HepG2 (cell line): Measurements from ENCODE around the gene ITGA7. TPM values are rescaled to one million over a fixed set of nuclear protein-coding genes. Genes with fewer than 3 reads are reported as not detected.

Source experiments
- ARNTL ChIP-seq: sonication (generic); formaldehyde crosslinking; IDR thresholded peaks from 2 replicates; pipeline ENCODE4 v1.4.0; 2020; ENCODE audit warnings: mild to moderate bottlenecking, missing genetic modification reagents
- EED ChIP-seq: sonication (generic); formaldehyde crosslinking; IDR thresholded peaks from 2 replicates; pipeline ENCODE4 v1.5.0; 2020; ENCODE audit warnings: mild to moderate bottlenecking, missing genetic modification reagents
- EHMT2 ChIP-seq: fragments of 200-600 bp; sonication (generic); IDR thresholded peaks from 2 replicates; pipeline ENCODE4 v1.7.0; 2017; ENCODE audit warnings: antibody characterized with exemption, low read depth, low read length, borderline replicate concordance
- HNRNPL ChIP-seq: fragments of 200-400 bp; formaldehyde crosslinking; IDR thresholded peaks from 2 replicates; pipeline ENCODE4 v1.6.1; 2017; ENCODE audit warnings: mild to moderate bottlenecking, low read depth, low read length
- IKZF4 ChIP-seq: sonication (generic); formaldehyde crosslinking; IDR thresholded peaks from 2 replicates; pipeline ENCODE4 v1.5.1; 2020; ENCODE audit warnings: borderline replicate concordance, mild to moderate bottlenecking, low read depth, missing genetic modification reagents; ENCODE audit errors: not compliant biosample characterization
- NCOA2 ChIP-seq: sonication (generic); formaldehyde crosslinking; IDR thresholded peaks from 2 replicates; pipeline ENCODE4 v1.8.0; 2022; ENCODE audit warnings: inconsistent platforms
- NFE2L2 ChIP-seq: fragments of 150-350 bp; IDR thresholded peaks from 2 replicates; pipeline ENCODE4 v1.6.1; 2014; ENCODE audit warnings: low read length
- NFKB2 ChIP-seq: sonication (generic); formaldehyde crosslinking; IDR thresholded peaks from 2 replicates; pipeline ENCODE4 v1.4.0; 2020; ENCODE audit warnings: missing genetic modification reagents, borderline replicate concordance
- RFXAP ChIP-seq: sonication (generic); formaldehyde crosslinking; IDR thresholded peaks from 2 replicates; pipeline ENCODE4 v1.4.0; 2020; ENCODE audit warnings: missing genetic modification reagents, borderline replicate concordance
- SMARCE1 ChIP-seq: fragments of 450-650 bp; IDR thresholded peaks from 2 replicates; pipeline ENCODE4 v1.6.1; 2017; ENCODE audit warnings: borderline replicate concordance
- SMYD3 ChIP-seq: sonication (generic); formaldehyde crosslinking; IDR thresholded peaks from 2 replicates; pipeline ENCODE4 v1.8.1; 2023; ENCODE audit warnings: mild to moderate bottlenecking, missing genetic modification reagents
- SOX5 ChIP-seq: IDR thresholded peaks from 2 replicates; pipeline ENCODE4 v1.6.1; 2016; ENCODE audit warnings: borderline replicate concordance
- ZMYM4 ChIP-seq: sonication (generic); formaldehyde crosslinking; IDR thresholded peaks from 2 replicates; pipeline ENCODE4 v1.8.1; 2023; ENCODE audit warnings: mild to moderate bottlenecking, missing genetic modification reagents
- ZNF180 ChIP-seq: sonication (generic); formaldehyde crosslinking; IDR thresholded peaks from 2 replicates; pipeline ENCODE4 v1.4.0; 2020; ENCODE audit warnings: low read depth, missing genetic modification reagents, borderline replicate concordance
- ZNF501 ChIP-seq: sonication (generic); formaldehyde crosslinking; IDR thresholded peaks from 2 replicates; pipeline ENCODE4 v1.5.1; 2020; ENCODE audit warnings: mild to moderate bottlenecking, moderate library complexity, missing genetic modification reagents
- ZNF563 ChIP-seq: sonication (generic); formaldehyde crosslinking; IDR thresholded peaks from 2 replicates; pipeline ENCODE4 v1.8.0; 2022; ENCODE audit warnings: mild to moderate bottlenecking, moderate library complexity, missing genetic modification reagents
- ZNF589 ChIP-seq: sonication (generic); formaldehyde crosslinking; conservative IDR thresholded peaks from 2 replicates; pipeline ENCODE4 v1.8.0; 2022; ENCODE audit warnings: mild to moderate bottlenecking, moderate library complexity, missing genetic modification reagents
- ZNF615 ChIP-seq: sonication (generic); formaldehyde crosslinking; IDR thresholded peaks from 2 replicates; pipeline ENCODE4 v1.5.0; 2020; ENCODE audit warnings: mild to moderate bottlenecking, missing genetic modification reagents, borderline replicate concordance
- ZSCAN21 ChIP-seq: sonication (generic); formaldehyde crosslinking; IDR thresholded peaks from 2 replicates; pipeline ENCODE4 v1.8.0; 2022; ENCODE audit warnings: mild to moderate bottlenecking, missing genetic modification reagents, moderate library complexity, borderline replicate concordance
- polyA plus RNA-seq, 8 experiments: library from polyadenylated mRNA; depleted of rRNA in 3 of 8; stranded (reverse) in 7 of 8; unstranded in 1 of 8; fragments of >200 nt; fragmentation: Illumina TruSeq in 4 of 8; extraction: Trizol in 4 of 8; gene quantifications; 2 replicates each; pipeline versions ENCODE4 v1.2.1 to v1.2.3, GENCODE V29; 2011 to 2016; ENCODE audit warnings: low read depth in 4 of 8, missing spikeins in 1 of 8, mixed read lengths in 1 of 8; ENCODE audit not compliant: insufficient read depth in 1 of 8
- total RNA-seq, 5 experiments: library from RNA; depleted of rRNA; stranded (reverse); fragments of >200 nt; fragmentation: Illumina TruSeq; extraction: Trizol; gene quantifications; 2 replicates each; pipeline ENCODE4 v1.2.3, GENCODE V29; 2016; ENCODE audit warnings: low read depth in 1 of 5
- TF ChIP-seq, protein P1 (sequence below): sonication (generic); formaldehyde crosslinking; IDR thresholded peaks from 2 replicates; pipeline ENCODE4 v1.5.0; 2020; ENCODE audit warnings: mild to moderate bottlenecking, missing genetic modification reagents
- TF ChIP-seq, protein P2 (sequence below): sonication (generic); formaldehyde crosslinking; IDR thresholded peaks from 2 replicates; pipeline ENCODE4 v1.4.0; 2020; ENCODE audit warnings: missing genetic modification reagents
- TF ChIP-seq, protein P3 (sequence below): sonication (generic); formaldehyde crosslinking; IDR thresholded peaks from 2 replicates; pipeline ENCODE4 v1.9.0; 2021; ENCODE audit warnings: missing genetic modification reagents, borderline replicate concordance
- TF ChIP-seq, protein P4 (sequence below): IDR thresholded peaks from 2 replicates; pipeline ENCODE4 v1.6.1; 2018; ENCODE audit warnings: missing genetic modification reagents, mild to moderate bottlenecking, missing compliant biosample characterization

The ITGA7 gene
- total and polyA plus RNA-seq, 2 of the 13 experiments (the other 11 are each of a cell fraction or from before 2014, with no cell fraction given), result 0.65 to 0.75 TPM

DNA sequence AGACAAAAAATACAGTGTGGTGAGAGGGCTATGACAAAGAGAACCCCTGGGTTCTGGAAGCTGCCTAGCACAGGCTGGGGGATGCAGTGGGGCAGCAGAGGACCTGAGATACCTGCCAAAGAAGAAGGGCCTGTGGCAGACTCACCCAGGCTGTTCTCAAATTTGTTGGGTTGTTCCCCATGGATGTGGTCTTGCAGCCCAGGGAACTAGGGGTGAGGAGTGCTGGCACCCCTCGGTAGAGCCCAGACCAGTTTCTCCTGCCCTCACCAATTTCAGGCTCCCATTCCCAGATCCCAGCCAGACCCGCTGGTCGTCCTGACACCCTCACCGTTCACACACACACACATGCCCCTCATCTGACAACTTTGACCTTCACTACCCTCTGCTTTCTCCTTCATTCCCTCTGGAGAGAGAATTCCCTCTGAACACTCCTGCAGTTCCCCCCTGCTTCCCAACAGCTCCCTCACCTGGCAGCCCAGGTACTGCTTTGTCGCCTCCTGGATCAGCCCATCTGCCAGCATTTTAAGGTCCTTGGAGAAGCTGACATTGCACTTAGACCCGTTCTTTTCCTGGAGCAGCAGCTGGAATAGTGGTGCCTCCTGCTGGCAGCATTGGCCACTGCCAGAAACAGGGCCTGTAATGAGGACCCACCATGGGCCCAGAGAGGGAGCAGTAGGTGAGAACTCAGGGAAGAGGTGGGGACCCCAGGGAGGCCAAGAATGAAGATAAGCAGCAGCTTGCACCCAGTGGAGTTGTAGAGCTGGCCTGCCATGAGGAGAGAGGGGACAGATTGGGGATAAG, 29.3 kb upstream of the ITGA7 start (continued):
- TF ChIP-seq, protein P1, sequence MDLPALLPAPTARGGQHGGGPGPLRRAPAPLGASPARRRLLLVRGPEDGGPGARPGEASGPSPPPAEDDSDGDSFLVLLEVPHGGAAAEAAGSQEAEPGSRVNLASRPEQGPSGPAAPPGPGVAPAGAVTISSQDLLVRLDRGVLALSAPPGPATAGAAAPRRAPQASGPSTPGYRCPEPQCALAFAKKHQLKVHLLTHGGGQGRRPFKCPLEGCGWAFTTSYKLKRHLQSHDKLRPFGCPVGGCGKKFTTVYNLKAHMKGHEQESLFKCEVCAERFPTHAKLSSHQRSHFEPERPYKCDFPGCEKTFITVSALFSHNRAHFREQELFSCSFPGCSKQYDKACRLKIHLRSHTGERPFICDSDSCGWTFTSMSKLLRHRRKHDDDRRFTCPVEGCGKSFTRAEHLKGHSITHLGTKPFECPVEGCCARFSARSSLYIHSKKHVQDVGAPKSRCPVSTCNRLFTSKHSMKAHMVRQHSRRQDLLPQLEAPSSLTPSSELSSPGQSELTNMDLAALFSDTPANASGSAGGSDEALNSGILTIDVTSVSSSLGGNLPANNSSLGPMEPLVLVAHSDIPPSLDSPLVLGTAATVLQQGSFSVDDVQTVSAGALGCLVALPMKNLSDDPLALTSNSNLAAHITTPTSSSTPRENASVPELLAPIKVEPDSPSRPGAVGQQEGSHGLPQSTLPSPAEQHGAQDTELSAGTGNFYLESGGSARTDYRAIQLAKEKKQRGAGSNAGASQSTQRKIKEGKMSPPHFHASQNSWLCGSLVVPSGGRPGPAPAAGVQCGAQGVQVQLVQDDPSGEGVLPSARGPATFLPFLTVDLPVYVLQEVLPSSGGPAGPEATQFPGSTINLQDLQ (CRISPR knock-in tag), result no peak
- TF ChIP-seq HNRNPL, result no peak
- TF ChIP-seq ZNF501 (CRISPR knock-in tag), result 0 out of 2 replicates have a peak, but pooled peaks have one; percentile 44
- TF ChIP-seq ZMYM4 (CRISPR knock-in tag), result peak; percentile 32; the same call in 1 of the 2 replicates
- no peak for TF ChIP-seq ZNF180 (CRISPR knock-in tag)
- TF ChIP-seq NFE2L2, result no peak
- no peak for TF ChIP-seq SMARCE1
- TF ChIP-seq RFXAP (CRISPR knock-in tag), result no peak
- TF ChIP-seq NFKB2 (CRISPR knock-in tag), result no peak
- TF ChIP-seq IKZF4 (CRISPR knock-in tag), result no peak
- no peak for TF ChIP-seq SMYD3 (CRISPR knock-in tag)
- no peak for TF ChIP-seq ZNF589
- TF ChIP-seq ZNF563, result no peak
- TF ChIP-seq ZNF615 (CRISPR knock-in tag), result no peak
- TF ChIP-seq, protein P2, sequence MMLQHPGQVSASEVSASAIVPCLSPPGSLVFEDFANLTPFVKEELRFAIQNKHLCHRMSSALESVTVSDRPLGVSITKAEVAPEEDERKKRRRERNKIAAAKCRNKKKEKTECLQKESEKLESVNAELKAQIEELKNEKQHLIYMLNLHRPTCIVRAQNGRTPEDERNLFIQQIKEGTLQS, result no peak
- TF ChIP-seq, protein P3, sequence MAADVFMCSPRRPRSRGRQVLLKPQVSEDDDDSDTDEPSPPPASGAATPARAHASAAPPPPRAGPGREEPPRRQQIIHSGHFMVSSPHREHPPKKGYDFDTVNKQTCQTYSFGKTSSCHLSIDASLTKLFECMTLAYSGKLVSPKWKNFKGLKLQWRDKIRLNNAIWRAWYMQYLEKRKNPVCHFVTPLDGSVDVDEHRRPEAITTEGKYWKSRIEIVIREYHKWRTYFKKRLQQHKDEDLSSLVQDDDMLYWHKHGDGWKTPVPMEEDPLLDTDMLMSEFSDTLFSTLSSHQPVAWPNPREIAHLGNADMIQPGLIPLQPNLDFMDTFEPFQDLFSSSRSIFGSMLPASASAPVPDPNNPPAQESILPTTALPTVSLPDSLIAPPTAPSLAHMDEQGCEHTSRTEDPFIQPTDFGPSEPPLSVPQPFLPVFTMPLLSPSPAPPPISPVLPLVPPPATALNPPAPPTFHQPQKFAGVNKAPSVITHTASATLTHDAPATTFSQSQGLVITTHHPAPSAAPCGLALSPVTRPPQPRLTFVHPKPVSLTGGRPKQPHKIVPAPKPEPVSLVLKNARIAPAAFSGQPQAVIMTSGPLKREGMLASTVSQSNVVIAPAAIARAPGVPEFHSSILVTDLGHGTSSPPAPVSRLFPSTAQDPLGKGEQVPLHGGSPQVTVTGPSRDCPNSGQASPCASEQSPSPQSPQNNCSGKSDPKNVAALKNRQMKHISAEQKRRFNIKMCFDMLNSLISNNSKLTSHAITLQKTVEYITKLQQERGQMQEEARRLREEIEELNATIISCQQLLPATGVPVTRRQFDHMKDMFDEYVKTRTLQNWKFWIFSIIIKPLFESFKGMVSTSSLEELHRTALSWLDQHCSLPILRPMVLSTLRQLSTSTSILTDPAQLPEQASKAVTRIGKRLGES (CRISPR knock-in tag), result no peak
- no peak for TF ChIP-seq SOX5
- TF ChIP-seq ARNTL (CRISPR knock-in tag), result no peak
- TF ChIP-seq, protein P4, sequence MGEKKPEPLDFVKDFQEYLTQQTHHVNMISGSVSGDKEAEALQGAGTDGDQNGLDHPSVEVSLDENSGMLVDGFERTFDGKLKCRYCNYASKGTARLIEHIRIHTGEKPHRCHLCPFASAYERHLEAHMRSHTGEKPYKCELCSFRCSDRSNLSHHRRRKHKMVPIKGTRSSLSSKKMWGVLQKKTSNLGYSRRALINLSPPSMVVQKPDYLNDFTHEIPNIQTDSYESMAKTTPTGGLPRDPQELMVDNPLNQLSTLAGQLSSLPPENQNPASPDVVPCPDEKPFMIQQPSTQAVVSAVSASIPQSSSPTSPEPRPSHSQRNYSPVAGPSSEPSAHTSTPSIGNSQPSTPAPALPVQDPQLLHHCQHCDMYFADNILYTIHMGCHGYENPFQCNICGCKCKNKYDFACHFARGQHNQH (CRISPR knock-in tag), result peak; percentile 63; the same call in 1 of the 2 replicates
- TF ChIP-seq ZSCAN21 (CRISPR knock-in tag), result no peak
- TF ChIP-seq EED (CRISPR knock-in tag), result no peak
- TF ChIP-seq NCOA2 (CRISPR knock-in tag), result 0 out of 2 replicates have a peak, but pooled peaks have one; percentile 12
- no peak for TF ChIP-seq EHMT2
